GM18505 (cell line): ENCODE results near the gene ALKBH4.

Experiments used
- ATAC-seq: cut with Tn5 transposase; IDR thresholded peaks from one replicate; pipeline ENCODE4 v1.9.1; 2021; ENCODE audit not compliant: unreplicated experiment
- POLR2A ChIP-seq: IDR thresholded peaks from 4 replicates; pipeline ENCODE4 v1.6.1; 2011; ENCODE audit warnings: borderline replicate concordance; ENCODE audit not compliant: insufficient read depth, insufficient read length; ENCODE audit errors: extremely low read depth

Gene ALKBH4

DNA sequence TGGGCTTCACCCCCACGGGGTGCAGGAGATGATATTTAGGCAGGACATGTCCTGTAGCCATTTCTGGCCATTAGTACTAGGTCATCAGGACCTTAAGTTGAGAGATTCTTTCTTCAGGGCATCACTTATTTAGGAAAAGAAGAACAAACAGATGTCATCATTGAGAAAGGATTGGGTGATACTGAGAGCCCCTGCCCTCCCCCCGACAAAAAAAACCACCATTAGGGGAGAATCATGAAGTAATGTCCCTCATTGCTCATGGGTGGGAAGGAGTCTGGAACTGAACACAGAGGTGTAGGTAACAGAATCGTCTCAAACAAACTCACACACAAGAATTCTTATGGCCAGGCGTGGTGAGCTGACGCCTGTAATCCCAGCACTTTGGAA lies 37.7 kb downstream of the ALKBH4 start:
- no peak for TF ChIP-seq POLR2A
- ATAC-seq = no peak

DNA sequence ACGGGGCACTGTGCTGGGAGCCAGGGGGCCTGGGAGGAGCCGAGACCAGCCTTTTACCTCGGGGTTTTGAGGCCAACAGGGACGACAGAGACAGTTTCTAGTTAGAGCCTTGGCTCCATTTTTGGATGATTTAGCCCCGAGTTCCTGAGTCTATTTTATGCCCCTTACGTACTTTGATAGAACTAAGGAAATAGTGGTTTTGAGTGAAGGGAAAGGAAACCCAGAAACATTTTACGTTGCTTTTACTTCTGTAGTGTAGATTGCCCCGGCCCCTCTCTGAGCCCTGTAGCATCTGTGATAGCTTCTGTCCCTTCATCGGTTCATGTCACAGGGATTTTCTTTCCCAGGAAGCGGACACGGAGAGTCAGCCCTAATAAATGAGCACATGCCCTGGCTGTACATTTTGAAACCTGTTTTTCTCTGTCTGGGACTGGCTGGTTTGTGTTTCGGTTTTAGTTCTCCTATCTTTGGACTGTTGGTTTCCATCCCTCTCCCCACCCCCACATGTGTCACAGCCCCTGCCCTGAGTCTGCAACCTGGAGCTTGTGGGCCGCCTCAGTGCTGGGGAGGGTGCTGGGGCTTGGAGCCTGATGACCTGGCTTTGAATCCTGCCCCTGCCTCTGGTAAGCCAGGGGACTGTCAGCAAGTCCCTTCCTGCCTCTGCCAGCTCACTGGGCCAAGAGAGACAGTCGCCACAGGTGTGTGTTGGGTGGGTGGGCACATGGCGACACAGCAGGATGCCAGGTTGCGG lies 38.2 kb downstream of the ALKBH4 start:
- peak; percentile 53 for TF ChIP-seq POLR2A
- peak; percentile 48 for ATAC-seq

DNA sequence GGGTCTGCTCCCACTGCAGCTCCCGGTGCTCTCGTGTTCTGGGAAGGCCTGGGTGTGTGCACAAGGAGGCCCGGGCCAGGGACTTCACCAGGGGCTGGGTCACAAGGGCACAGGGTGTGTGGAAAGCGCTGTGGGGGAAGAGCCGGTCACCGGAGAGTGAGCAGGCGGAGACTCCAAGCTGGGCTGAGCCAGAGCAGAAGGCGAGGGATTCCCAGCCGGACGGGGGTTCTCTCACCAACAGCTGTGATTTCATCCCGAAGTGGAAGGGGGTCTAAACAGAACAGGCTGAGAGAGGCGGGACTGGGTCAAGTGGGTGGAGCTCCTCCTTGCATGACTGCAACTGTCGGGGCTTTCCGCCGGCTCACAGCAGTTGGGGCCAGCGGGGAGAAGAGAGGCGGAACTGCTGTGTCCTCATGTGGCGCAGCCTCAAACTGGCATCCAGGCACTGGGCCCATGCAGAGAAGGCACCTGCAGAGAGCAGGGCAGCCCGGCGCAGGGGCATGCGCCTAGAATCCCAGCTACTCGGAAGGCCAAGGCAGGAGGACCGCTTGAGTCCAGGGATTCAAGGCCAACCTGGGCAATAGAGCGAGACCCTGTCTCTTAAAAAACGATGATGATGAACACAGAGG lies 38.9 kb downstream of the ALKBH4 start:
- ATAC-seq = peak; percentile 55
- peak; percentile 87 for TF ChIP-seq POLR2A

DNA sequence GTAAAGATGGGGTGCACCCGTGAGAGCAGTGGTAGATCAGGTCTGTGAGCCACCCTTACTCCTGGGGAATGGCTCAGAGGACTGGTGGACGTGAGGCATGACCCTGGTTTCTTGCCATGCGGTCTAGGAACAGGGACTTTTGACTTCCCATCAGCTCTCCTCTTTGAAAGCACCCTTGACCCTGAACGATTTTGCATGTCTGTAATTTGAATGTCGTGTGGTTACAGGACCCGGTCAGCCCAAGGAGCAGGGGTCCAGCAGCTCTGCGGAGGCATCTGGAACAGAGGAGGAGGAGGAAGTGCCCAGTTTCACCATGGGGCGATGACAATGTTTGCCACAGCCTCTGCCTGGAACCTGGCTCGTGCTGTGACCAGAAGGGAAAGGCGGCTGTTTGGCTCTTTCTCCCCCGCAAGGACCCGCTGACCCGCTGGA lies 39.9 kb downstream of the ALKBH4 start:
- no peak for ATAC-seq
- TF ChIP-seq POLR2A = no peak

DNA sequence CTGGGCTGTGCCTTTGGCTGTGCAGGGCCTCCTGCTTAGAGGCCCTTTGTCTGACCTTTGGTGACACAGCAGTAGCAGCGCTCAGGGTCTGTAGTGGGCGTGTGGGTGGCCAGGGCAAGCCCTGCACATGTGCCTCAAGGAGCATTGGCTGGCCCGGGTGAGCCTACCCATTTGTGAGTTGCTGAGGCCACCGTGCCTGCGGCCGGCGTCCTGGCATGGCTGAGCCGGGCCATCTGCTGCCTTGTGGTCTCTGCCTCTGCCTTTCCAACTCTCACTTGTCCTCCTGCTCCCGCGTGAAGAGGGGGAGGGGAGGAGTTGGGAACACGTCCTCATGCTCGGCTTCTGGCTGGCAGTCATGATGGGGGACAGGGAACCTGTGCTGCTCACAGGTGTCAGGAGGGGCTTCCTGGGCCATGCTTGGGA lies 40.5 kb downstream of the ALKBH4 start:
- ATAC-seq = no peak
- TF ChIP-seq POLR2A = no peak

DNA sequence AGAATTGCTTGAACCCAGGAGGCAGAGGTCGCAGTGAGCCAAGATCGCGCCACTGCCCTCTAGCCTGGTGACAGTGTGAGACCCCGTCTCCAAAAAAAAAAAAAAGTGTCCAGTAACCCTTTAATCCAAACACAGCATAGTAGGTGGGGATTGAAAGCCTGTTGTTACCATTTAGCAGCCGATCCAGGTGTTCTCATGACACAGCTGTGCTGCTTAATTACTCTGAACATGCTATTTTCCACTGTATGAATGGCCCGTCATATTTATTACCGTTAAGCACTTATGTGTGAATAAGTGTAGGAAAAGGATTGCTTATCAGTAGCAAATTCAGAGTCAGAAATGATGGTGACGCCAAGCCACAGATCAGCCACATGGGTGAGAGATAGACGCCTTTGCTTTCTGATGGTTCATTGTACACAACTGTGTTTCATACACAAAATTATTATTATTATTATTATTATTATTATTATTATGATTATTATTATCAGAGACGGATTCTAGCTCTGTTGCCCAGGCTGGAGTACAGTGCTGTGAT lies 42.9 kb downstream of the ALKBH4 start:
- no peak for TF ChIP-seq POLR2A
- no peak for ATAC-seq

DNA sequence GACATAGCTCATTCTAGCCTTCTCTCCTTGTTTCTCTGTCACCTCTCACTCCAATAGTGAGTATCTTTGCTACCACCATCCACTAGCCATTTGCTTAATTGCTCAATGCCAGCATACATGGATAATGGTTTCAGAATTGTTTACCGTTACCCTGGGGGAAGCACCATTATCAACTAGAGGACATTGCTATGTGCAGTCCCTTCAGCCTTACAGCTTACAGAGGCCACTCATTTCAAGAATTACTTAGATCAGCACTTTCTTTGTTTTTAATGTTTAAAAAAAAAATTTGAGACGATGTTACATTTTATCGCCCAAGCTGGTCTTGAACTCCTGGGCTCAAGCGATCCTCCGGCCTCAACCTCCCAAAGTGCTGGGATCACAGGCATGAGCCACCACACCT lies 46.1 kb downstream of the ALKBH4 start:
- no peak for ATAC-seq
- TF ChIP-seq POLR2A = no peak

DNA sequence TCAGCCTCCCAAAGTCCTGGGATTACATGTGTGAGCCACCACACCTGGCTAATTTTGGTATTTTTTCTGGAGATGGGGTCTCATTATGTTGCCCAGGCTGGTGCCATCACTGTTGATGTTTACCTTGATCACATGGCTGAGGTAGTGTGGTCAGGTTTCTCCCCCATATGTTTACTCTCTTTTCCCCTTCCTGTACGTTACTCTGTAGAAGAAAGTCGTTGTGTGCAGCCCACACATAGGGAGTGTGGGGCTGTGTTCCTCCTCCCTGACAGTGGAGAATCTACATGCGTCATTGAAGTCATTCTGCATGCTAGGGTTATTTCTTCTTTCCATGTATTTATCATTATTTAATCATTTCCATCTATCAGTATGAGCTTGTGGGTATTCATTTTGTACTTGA lies 47.6 kb downstream of the ALKBH4 start:
- no peak for TF ChIP-seq POLR2A
- no peak for ATAC-seq

DNA sequence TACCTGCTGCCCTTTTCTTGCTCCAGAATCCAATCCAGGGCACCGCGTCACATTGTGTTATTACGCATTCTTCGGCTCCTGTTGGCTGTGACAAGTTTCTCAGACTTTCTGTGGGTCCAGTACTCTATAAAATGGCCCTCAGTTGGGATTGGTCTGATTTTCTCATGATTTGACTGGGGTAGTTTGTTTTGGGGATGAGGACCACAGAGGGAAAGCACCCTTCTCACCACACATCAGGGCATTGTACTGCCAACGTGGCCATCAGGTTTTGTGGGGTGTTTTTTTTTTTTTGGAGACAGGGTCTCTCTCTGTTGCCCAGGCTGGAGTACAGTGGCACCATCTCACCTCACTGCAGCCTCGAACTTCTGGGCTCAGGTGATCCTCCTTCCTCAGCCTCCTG lies 48.3 kb downstream of the ALKBH4 start:
- TF ChIP-seq POLR2A = no peak
- ATAC-seq = no peak

DNA sequence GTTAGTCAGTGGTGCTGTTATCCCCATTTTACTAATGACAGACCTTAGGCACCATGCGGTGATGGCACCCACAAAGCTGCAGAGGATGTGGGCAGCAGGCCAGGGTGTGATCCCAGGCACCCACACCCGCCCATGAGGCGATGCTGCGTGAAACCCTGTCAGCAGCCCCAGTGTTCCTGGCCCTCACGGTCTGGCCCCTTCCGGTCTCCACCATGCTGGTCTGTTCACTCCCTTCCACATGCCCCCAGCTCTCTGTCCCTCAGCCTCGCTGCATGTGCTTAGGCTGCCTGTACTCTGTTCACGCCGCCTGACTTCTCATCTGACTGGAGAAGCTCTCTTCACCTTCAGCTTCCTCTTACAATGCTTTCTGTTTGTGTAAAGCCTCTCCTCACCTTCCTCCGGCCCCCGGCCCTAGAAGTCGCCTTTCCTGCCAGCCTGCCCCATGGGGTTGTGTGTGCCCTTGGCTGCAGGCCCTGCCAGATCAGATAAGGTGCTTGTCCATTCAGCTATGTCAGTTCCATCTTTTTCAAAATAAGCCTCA lies 48.9 kb downstream of the ALKBH4 start:
- no peak for ATAC-seq
- no peak for TF ChIP-seq POLR2A

DNA sequence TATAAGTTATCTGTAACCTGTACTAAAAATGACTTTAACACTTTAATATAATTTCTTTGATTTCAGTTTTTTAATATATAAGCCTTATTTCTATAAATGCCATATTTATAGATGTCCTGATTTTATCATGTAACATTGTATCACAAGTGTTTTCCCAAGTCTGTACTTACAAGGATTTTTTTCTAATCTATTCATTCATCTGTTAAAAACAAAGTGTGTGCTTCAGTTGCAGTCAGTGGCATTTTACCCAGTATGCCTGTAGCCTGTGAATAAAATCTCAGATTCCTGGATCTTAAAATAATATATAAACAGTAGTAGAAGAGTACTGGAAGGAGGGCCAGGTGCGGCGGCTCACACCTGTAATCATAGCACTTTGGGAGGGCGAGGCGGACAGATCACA lies 51.1 kb downstream of the ALKBH4 start:
- TF ChIP-seq POLR2A = no peak
- no peak for ATAC-seq

DNA sequence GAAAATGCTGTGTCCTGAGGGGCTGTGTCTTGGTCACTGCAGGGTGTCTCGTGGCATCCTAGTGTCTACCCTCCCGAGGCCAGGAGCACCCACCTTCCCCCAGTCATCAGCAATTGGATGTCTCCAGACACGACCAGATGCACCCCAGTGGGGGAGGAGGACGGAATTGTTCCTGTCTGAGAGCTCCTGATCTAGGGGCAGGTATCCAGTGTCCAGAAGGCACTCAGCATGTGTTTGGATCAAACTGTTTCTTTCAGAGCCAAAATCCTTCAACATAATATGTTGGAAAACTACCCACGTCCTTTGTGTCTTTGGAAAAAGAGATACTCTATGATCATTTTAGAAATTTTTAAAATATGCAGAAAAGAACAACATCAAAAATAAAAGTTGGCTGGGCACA lies 51.6 kb downstream of the ALKBH4 start:
- TF ChIP-seq POLR2A = no peak
- ATAC-seq = no peak

DNA sequence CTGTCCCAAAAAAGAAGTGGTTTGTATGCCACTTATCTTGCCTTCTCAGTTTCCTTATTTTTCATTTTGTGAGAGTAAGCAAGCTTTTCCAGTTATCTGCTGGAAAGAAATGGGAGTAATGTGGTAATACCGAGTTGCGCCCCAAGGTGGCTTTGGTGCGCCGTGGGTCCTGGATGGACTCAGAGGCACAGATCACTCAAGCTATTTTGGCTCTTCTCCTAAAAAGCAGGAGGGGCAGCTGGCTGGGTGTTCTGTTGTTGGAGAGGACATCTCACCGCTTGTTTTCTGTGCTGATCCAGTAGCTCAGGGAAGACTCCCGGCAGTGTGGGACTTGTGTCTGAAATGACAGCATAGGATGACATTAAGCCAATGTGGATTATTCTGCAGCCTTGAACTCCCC lies 52.1 kb downstream of the ALKBH4 start:
- no peak for ATAC-seq
- no peak for TF ChIP-seq POLR2A

DNA sequence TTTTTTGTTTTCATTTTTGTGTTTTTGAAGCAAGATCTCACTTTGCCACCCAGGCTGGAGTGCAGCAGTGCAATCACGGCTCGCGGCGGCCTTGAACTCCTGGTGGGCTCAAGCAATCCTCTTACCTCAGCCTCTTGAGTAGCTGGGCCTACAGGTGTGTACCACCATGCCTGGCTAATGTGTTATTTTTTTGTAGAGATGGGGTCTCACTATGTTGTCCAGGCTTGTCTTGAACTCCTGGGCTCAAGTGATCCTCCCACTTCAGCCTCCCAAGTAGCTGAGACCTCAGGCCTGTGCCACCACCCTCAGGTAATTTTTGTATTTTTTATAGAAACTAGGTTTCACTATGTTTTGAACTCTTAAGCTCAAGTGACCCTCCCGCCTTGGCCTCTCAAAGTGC lies 53.7 kb downstream of the ALKBH4 start:
- no peak for TF ChIP-seq POLR2A
- ATAC-seq = no peak
